ENCODE data around the gene ZNF784.
"Not testable (repeated sequence)": the region's sequence is repeated elsewhere in the genome, so short reads cannot be mapped to it uniquely, and the experiment has no call there.

The ZNF784 gene

DNA sequence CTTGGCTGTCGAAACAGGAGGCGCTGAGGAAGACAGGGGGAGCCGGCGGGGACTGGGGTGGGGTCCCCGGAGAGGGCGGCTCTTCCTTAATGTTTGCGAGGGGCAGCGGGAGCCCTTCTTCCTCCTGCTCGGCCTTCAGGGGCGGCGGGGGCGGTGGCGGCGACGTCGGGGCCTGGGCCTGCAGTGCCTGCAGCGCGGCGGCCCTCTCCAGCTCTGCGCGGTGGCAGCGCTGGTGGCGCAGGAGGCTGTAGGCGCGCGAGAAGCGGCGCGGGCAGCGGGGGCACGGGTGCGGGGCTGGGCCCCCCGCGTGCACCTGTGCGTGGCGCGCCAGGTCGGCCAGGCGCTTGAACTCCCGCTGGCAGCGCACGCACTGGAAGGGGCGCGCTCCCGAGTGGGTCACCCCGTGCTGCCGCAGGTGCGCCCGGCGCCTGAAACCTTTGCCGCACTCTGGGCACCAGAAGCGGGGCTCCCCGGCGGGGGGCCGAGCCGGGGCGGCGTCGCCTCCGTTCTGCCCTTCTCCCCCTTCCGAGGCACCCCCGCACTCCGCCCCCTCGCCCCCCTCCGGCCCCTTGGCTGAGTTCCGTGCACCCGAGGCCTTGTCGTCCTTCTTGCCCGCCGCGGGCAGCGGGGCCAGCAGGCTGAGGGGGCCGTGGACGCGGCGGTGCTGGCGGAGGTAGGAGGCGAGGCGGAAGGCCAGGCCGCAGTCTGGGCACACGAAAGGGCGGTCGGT lies 46.2 kb downstream of the ZNF784 start:
- H4K20me1 ChIP-seq (ENCODE audit: insufficient read depth, low read length) = no peaks in the 10 kb centered on the region
- H3K9ac ChIP-seq (ENCODE audit: low read length) = no peak overlapping the region
- no peak overlapping the region for H2AFZ ChIP-seq (ENCODE audit: low read depth, low read length)
- H3K27me3 ChIP-seq (ENCODE audit: low read depth, low read length) = no peaks in the 10 kb centered on the region
- H3K27ac ChIP-seq (ENCODE audit: low read length) = no peak overlapping the region
- H3K9me3 ChIP-seq (ENCODE audit: insufficient read depth, low read length) = no peaks in the 10 kb centered on the region
- H3K79me2 ChIP-seq (ENCODE audit: low read length) = peaks cover 27% of the 10 kb centered on the region
- peaks cover 14% of the 10 kb centered on the region for H3K4me1 ChIP-seq (ENCODE audit: low read length)
- peaks cover 22% of the 10 kb centered on the region for H3K36me3 ChIP-seq (replicated peaks; ENCODE audit: low read depth, low read length)
- TF ChIP-seq EZH2phosphoT487 (IDR thresholded peaks at IDR 0.05; ENCODE audit: low read depth) = no peak
- TF ChIP-seq, protein P1, sequence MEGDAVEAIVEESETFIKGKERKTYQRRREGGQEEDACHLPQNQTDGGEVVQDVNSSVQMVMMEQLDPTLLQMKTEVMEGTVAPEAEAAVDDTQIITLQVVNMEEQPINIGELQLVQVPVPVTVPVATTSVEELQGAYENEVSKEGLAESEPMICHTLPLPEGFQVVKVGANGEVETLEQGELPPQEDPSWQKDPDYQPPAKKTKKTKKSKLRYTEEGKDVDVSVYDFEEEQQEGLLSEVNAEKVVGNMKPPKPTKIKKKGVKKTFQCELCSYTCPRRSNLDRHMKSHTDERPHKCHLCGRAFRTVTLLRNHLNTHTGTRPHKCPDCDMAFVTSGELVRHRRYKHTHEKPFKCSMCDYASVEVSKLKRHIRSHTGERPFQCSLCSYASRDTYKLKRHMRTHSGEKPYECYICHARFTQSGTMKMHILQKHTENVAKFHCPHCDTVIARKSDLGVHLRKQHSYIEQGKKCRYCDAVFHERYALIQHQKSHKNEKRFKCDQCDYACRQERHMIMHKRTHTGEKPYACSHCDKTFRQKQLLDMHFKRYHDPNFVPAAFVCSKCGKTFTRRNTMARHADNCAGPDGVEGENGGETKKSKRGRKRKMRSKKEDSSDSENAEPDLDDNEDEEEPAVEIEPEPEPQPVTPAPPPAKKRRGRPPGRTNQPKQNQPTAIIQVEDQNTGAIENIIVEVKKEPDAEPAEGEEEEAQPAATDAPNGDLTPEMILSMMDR (IDR thresholded peaks at IDR 0.05; ENCODE audit: low read depth, low read length) = no peak
- no peak overlapping the region for H3K4me2 ChIP-seq (ENCODE audit: low read length)
- no peak overlapping the region for H3K4me3 ChIP-seq (ENCODE audit: low read length)

DNA sequence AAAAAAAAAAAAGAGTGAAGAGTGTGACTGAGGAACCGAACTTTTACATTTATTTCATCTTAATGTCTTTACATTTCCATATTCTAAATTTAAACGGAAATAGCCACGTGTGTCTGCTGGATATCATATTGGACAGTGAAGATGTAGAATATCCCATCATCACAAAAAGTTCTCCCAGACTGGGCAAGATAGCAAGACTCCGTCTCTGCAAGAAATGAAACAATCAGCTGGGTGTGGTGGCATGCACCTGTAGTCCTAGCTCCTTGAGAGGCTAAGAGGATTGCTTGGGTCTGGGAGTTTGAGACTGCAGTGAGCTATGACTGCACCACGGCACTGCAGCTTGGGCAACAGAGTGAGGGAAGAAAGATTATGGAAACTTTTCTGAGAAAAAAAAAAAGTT lies 47.6 kb downstream of the ZNF784 start:
- peaks cover 12% of the 10 kb centered on the region for H3K4me1 ChIP-seq (ENCODE audit: low read length)
- H4K20me1 ChIP-seq (ENCODE audit: insufficient read depth, low read length) = no peaks in the 10 kb centered on the region
- H3K79me2 ChIP-seq (ENCODE audit: low read length) = peaks cover 27% of the 10 kb centered on the region
- no peak overlapping the region for H3K27ac ChIP-seq (ENCODE audit: low read length)
- H2AFZ ChIP-seq (ENCODE audit: low read depth, low read length) = no peak overlapping the region
- no peak overlapping the region for H3K4me2 ChIP-seq (ENCODE audit: low read length)
- no peak overlapping the region for H3K4me3 ChIP-seq (ENCODE audit: low read length)
- no peaks in the 10 kb centered on the region for H3K27me3 ChIP-seq (ENCODE audit: low read depth, low read length)
- H3K36me3 ChIP-seq (replicated peaks; ENCODE audit: low read depth, low read length) = peaks cover 22% of the 10 kb centered on the region
- H3K9me3 ChIP-seq (ENCODE audit: insufficient read depth, low read length) = no peaks in the 10 kb centered on the region
- no peak overlapping the region for H3K9ac ChIP-seq (ENCODE audit: low read length)
- no peak for TF ChIP-seq EZH2phosphoT487 (IDR thresholded peaks at IDR 0.05; ENCODE audit: low read depth)
- TF ChIP-seq, protein P1 (IDR thresholded peaks at IDR 0.05; ENCODE audit: low read depth, low read length) = no peak

DNA sequence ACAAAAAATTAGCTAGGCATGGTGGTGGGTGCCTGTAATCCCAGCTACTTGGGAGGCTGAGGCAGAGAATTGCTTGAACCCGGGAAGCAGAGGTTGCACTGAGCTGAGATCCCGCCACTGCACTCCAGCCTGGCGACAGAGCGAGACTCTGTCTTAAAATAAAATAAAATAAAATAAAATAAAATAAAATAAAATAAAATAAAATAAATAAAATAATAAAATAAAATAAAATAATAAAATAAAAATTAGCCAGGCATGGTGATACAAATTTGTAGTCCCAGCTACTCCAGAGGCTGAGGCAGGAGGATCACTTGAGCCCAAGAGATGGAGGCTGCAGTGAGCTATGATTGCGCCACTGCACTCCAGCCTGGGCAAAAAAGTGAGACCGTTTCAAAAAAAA lies 50.4 kb downstream of the ZNF784 start:
- H3K27me3 ChIP-seq (ENCODE audit: low read depth, low read length); H3K79me2 ChIP-seq (ENCODE audit: low read length); H3K4me1 ChIP-seq (ENCODE audit: low read length); H3K27ac ChIP-seq (ENCODE audit: low read length); H3K9ac ChIP-seq (ENCODE audit: low read length); H3K9me3 ChIP-seq (ENCODE audit: insufficient read depth, low read length); H2AFZ ChIP-seq (ENCODE audit: low read depth, low read length); H3K4me3 ChIP-seq (ENCODE audit: low read length); H4K20me1 ChIP-seq (ENCODE audit: insufficient read depth, low read length); H3K4me2 ChIP-seq (ENCODE audit: low read length): not testable (repeated sequence)
- peaks cover 22% of the 10 kb centered on the region for H3K36me3 ChIP-seq (replicated peaks; ENCODE audit: low read depth, low read length)
